HCT116 (cell line): Measurements from ENCODE around the gene PTPA. TPM values are rescaled to one million over a fixed set of nuclear protein-coding genes. Genes with fewer than 3 reads are reported as not detected.
"Not testable (repeated sequence)": the region's sequence is repeated elsewhere in the genome, so short reads cannot be mapped to it uniquely, and the experiment has no call there.

ENCODE experiments used
- ATAC-seq: fragments of 200-7000 bp; cut with Tn5 transposase; 2 replicates; pipeline ENCODE4 v1.9.1; 2020; ENCODE audit warnings: mild to moderate bottlenecking, moderate library complexity
- BruUV-seq: library from RNA; stranded (reverse); fragments of 400-500 nt; replicated peaks from 2 replicates; lab custom pipeline; 2021; lab: Mats Ljungman, UMichigan
- CTCF ChIA-PET: fragments of 300-600 bp; sonication (Branson Sonifier 250); formaldehyde crosslinking; loops from one replicate; lab custom pipeline; 2021; ENCODE audit warnings: antibody characterized with exemption; lab: Charles Lee
- POLR2A ChIA-PET: fragments of 300-600, 350-600 bp; sonication (Branson Sonifier 250); formaldehyde crosslinking; loops from one replicate; lab custom pipeline; 2021; ENCODE audit warnings: antibody characterized with exemption; lab: Charles Lee
- RAD21 ChIA-PET, 2 experiments: fragments of 300-600 bp; sonication (Branson Sonifier 250); formaldehyde crosslinking; loops; one replicate each; lab custom pipeline; 2023; ENCODE audit warnings: low total read pairs in 2 of 2; ENCODE audit not compliant: uncharacterized antibody in 2 of 2, unreplicated experiment in 2 of 2, low non-redundant PET in 1 of 2; lab: Charles Lee
- DNase-seq: peaks from one replicate; pipeline ENCODE4 v3.0.0-alpha.2; 2010; ENCODE audit warnings: low read depth, low spot score
- H2AFZ ChIP-seq: fragments of 200-600 bp; shearing (Covaris generic), sonication (generic); 2 replicates; pipeline ENCODE4 v1.6.1; 2017; ENCODE audit warnings: low read depth, mixed run types, mixed read lengths, antibody characterized with exemption, low read length; ENCODE audit not compliant: poor library complexity, severe bottlenecking
- H3K27ac ChIP-seq: 2 replicates; pipeline ENCODE4 v1.5.1; 2012; ENCODE audit warnings: low read depth, low read length
- H3K27me3 ChIP-seq: fragments of 200-600 bp; sonication (generic); 2 replicates; pipeline ENCODE4 v1.6.1; 2016; ENCODE audit warnings: mixed run types, low read length, mixed read lengths; ENCODE audit not compliant: insufficient read depth
- H3K36me3 ChIP-seq, 2 experiments: fragments of 200-500 bp in 1 of 2; fragments of 200-600 bp in 1 of 2; sonication (Bioruptor generic) in 1 of 2; sonication (generic) in 1 of 2; 2 replicates each; pipeline versions ENCODE4 v1.5.1 to v1.6.1; 2014 to 2016; ENCODE audit warnings: low read length in 2 of 2, inconsistent platforms in 1 of 2, mixed read lengths in 1 of 2, mixed run types in 1 of 2; ENCODE audit not compliant: insufficient read depth in 2 of 2, control insufficient read depth in 1 of 2
- H3K4me1 ChIP-seq, 2 experiments: fragments of 200-600 bp in 1 of 2; sonication (generic) in 1 of 2; 2 replicates each; pipeline versions ENCODE4 v1.5.1 to v1.6.1; 2012 to 2017; ENCODE audit warnings: low read length in 2 of 2, inconsistent platforms in 1 of 2, mild to moderate bottlenecking in 1 of 2, mixed read lengths in 1 of 2, mixed run types in 1 of 2, moderate library complexity in 1 of 2; ENCODE audit not compliant: insufficient read depth in 2 of 2, control insufficient read depth in 1 of 2
- H3K4me2 ChIP-seq: fragments of 200-600 bp; sonication (generic); 2 replicates; pipeline ENCODE4 v1.6.1; 2017; ENCODE audit warnings: mixed run types, low read length, mixed read lengths
- H3K4me3 ChIP-seq, 2 experiments: fragments of 200-600 bp in 1 of 2; sonication (generic) in 1 of 2; replicated peaks in 1 of 2; 2 replicates each; pipeline ENCODE4 v1.5.1; 2011 to 2016; ENCODE audit warnings: low read length in 2 of 2, control low read depth in 1 of 2, low read depth in 1 of 2, mild to moderate bottlenecking in 1 of 2, mixed read lengths in 1 of 2, mixed run types in 1 of 2
- H3K79me2 ChIP-seq: fragments of 200-600 bp; sonication (generic); 2 replicates; pipeline ENCODE4 v1.6.1; 2017; ENCODE audit warnings: mild to moderate bottlenecking, mixed run types, low read length, moderate library complexity, mixed read lengths; ENCODE audit not compliant: insufficient read depth
- H3K9ac ChIP-seq: fragments of 200-600 bp; sonication (generic); 2 replicates; pipeline ENCODE4 v1.6.1; 2016; ENCODE audit warnings: low read length, mixed read lengths
- H3K9me2 ChIP-seq: fragments of 200-600 bp; sonication (generic), shearing (Covaris generic); 2 replicates; pipeline ENCODE4 v1.6.1; 2017; ENCODE audit warnings: mixed run types, mild to moderate bottlenecking, moderate library complexity; ENCODE audit not compliant: insufficient read depth
- H3K9me3 ChIP-seq, 2 experiments: fragments of 200-500 bp in 1 of 2; fragments of 200-600 bp in 1 of 2; sonication (Bioruptor generic) in 1 of 2; sonication (generic) in 1 of 2; 2 replicates each; pipeline ENCODE4 v1.6.1; 2014 to 2017; ENCODE audit warnings: low read length in 2 of 2, mixed read lengths in 2 of 2, inconsistent platforms in 1 of 2, low read depth in 1 of 2, mild to moderate bottlenecking in 1 of 2, mixed run types in 1 of 2, moderate library complexity in 1 of 2; ENCODE audit not compliant: control insufficient read depth in 1 of 2, insufficient read depth in 1 of 2
- H4K20me1 ChIP-seq: fragments of 200-600 bp; sonication (generic), shearing (Covaris generic); 2 replicates; pipeline ENCODE4 v1.6.1; 2017; ENCODE audit warnings: mixed run types, mild to moderate bottlenecking, moderate library complexity; ENCODE audit not compliant: insufficient read depth
- ATF3 ChIP-seq: IDR thresholded peaks from 2 replicates; pipeline ENCODE4 v1.6.1; 2012
- ELF1 ChIP-seq: IDR thresholded peaks from 2 replicates; pipeline ENCODE4 v1.6.1; 2012; ENCODE audit warnings: low read depth, borderline replicate concordance
- EZH2 ChIP-seq: fragments of 200-600 bp; sonication (generic); IDR thresholded peaks from 2 replicates; pipeline ENCODE4 v1.6.1; 2017; ENCODE audit warnings: antibody characterized with exemption, mixed run types
- JUND ChIP-seq: IDR thresholded peaks from 2 replicates; pipeline ENCODE4 v1.6.1; 2012
- ZFX ChIP-seq: fragments of 450-650 bp; IDR thresholded peaks from 2 replicates; pipeline ENCODE4 v1.6.1; 2017
- intact Hi-C: fragments of 100-400 bp; cut with micrococcal nuclease; formaldehyde crosslinking; loops from 2 replicates; pipeline ENCODE4 v1.10.0; 2022
- total RNA-seq: library from RNA; stranded (reverse); gene quantifications from one replicate; pipeline ENCODE4 v1.2.1, GENCODE V29; 2021; ENCODE audit not compliant: unreplicated experiment
- TF ChIP-seq, protein P1 (sequence below): IDR thresholded peaks from 2 replicates; pipeline ENCODE4 v1.6.1; 2012; ENCODE audit warnings: low read depth
- TF ChIP-seq, protein P2 (sequence below): IDR thresholded peaks from 2 replicates; pipeline ENCODE4 v1.6.1; 2011; ENCODE audit warnings: mild to moderate bottlenecking, low read length, moderate library complexity; ENCODE audit not compliant: insufficient replicate concordance; ENCODE audit errors: extremely low read depth

Gene PTPA
- total RNA-seq, 1 experiment from 2014 or later: 177 TPM

DNA sequence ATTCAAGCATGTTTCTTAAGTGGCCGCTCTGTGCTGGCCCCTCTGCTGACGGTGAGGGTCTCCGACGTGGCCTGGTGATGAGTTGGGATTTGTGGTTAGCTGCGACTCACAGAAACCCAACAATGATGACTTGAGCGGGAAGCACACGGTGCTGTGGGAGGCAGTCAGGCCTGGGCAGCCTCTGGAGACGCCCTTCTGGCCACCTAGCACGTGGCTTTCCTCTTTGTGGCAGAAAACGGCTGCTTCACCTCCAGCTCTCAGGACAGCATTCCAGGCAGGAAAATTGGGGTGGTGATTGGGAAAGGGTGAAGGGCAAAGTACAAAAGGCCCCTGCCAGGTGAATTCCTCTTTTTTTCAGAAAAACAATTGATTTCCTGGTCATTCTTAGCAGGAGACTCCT lies 84.4 kb downstream of the PTPA start (continued):
- TF ChIP-seq, protein P1, sequence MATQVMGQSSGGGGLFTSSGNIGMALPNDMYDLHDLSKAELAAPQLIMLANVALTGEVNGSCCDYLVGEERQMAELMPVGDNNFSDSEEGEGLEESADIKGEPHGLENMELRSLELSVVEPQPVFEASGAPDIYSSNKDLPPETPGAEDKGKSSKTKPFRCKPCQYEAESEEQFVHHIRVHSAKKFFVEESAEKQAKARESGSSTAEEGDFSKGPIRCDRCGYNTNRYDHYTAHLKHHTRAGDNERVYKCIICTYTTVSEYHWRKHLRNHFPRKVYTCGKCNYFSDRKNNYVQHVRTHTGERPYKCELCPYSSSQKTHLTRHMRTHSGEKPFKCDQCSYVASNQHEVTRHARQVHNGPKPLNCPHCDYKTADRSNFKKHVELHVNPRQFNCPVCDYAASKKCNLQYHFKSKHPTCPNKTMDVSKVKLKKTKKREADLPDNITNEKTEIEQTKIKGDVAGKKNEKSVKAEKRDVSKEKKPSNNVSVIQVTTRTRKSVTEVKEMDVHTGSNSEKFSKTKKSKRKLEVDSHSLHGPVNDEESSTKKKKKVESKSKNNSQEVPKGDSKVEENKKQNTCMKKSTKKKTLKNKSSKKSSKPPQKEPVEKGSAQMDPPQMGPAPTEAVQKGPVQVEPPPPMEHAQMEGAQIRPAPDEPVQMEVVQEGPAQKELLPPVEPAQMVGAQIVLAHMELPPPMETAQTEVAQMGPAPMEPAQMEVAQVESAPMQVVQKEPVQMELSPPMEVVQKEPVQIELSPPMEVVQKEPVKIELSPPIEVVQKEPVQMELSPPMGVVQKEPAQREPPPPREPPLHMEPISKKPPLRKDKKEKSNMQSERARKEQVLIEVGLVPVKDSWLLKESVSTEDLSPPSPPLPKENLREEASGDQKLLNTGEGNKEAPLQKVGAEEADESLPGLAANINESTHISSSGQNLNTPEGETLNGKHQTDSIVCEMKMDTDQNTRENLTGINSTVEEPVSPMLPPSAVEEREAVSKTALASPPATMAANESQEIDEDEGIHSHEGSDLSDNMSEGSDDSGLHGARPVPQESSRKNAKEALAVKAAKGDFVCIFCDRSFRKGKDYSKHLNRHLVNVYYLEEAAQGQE: no peak
- TF ChIP-seq JUND: no peak
- TF ChIP-seq ELF1: no peak
- TF ChIP-seq, protein P2, sequence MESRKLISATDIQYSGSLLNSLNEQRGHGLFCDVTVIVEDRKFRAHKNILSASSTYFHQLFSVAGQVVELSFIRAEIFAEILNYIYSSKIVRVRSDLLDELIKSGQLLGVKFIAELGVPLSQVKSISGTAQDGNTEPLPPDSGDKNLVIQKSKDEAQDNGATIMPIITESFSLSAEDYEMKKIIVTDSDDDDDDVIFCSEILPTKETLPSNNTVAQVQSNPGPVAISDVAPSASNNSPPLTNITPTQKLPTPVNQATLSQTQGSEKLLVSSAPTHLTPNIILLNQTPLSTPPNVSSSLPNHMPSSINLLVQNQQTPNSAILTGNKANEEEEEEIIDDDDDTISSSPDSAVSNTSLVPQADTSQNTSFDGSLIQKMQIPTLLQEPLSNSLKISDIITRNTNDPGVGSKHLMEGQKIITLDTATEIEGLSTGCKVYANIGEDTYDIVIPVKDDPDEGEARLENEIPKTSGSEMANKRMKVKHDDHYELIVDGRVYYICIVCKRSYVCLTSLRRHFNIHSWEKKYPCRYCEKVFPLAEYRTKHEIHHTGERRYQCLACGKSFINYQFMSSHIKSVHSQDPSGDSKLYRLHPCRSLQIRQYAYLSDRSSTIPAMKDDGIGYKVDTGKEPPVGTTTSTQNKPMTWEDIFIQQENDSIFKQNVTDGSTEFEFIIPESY: no peak
- no peak for TF ChIP-seq EZH2
- no peak for TF ChIP-seq ATF3
- TF ChIP-seq ZFX: no peak

DNA sequence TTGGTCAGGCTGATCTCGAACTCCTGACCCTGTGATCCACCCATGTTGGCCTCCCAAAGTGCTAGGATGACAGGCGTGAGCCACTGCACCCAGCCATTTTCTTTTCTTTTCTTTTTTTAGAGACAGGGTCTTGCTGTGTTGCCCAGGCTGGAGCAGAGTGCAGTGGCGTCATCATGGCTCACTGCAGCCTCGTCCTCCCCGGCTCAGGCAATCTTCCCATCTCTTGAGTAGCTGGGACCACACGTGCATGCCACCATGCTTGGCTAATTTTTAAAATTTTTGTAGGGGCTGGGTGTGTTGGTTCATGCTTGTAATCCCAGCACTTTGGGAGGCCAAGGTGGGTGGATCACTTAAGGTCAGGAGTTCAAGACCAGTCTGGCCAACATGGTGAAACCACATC lies 85.8 kb downstream of the PTPA start:
- H3K36me3 ChIP-seq, H3K27ac ChIP-seq, POLR2A ChIA-PET, H2AFZ ChIP-seq, CTCF ChIA-PET, H3K79me2 ChIP-seq, intact Hi-C loops, H3K27me3 ChIP-seq, RAD21 ChIA-PET, H3K4me3 ChIP-seq, H3K4me2 ChIP-seq, BruUV-seq, ATAC-seq, H3K9me3 ChIP-seq, DNase-seq, H4K20me1 ChIP-seq, H3K9me2 ChIP-seq, H3K9ac ChIP-seq: not testable (repeated sequence)
- H3K4me1 ChIP-seq: peaks cover 18 to 21% of the 10 kb centered on the region in 2 experiments
